HS-27A (cell line): ENCODE data around the gene ELMO1.

Experiments used
- DNase-seq: peaks from one replicate; pipeline ENCODE4 v3.0.0-alpha.2; 2012; ENCODE audit warnings: low read depth, missing footprints

Gene ELMO1

GRCh38 chr7:37471619-37472018, 23.0 kb upstream of the ELMO1 start:
- DNase-seq: no peak

- DNase-seq: no peak
Measured at GRCh38 chr7:37467002-37467401, 18.3 kb upstream of the ELMO1 start.

DNA sequence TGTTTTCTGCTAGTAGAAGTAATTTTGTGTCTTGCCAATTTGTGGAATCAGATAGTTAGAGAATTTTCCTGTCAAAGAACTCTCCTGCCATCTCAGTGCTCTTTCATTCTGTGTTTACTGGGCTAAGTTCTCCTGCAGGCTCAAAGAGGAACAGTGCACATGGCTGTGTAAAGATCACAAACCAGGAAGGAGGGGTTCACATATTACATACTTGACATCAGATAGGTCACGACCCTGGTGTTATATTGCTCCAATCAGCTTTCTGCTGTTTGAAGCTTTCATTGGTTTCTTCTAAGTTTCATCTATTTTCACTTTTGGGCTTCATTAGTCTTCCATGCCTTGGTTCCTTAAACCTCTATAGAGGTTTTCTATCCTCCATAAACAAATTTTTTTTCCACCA, 13.5 kb upstream of the ELMO1 start:
- no peak for DNase-seq

DNA sequence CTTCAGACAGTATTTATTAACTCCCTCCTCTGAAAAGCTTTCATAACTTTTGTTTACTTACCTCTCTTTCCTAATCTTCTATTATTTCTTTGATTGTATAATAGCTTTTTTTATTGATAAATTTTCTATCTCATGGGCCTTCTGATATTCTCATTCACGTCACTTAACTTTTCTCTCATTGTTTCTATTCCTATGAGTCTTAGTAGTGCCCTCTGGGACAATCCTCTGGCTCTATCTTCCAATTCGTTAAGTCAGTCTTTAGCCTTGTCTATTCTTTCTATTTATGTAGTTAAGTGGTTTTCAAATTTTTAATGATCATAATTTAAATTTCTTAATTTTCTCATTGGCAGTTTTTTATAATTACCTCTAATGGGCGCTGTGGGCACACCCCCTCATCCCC, 6.4 kb upstream of the ELMO1 start:
- no peak for DNase-seq

GRCh38 chr7:37452346-37452745, 3.7 kb upstream of the ELMO1 start:
- DNase-seq: no peak

- no peak for DNase-seq
Measured at GRCh38 chr7:37450035-37450434, 1.4 kb upstream of the ELMO1 start.

- no peak for DNase-seq
Measured at GRCh38 chr7:37449621-37450020, 957 bp upstream of the ELMO1 start.

DNA sequence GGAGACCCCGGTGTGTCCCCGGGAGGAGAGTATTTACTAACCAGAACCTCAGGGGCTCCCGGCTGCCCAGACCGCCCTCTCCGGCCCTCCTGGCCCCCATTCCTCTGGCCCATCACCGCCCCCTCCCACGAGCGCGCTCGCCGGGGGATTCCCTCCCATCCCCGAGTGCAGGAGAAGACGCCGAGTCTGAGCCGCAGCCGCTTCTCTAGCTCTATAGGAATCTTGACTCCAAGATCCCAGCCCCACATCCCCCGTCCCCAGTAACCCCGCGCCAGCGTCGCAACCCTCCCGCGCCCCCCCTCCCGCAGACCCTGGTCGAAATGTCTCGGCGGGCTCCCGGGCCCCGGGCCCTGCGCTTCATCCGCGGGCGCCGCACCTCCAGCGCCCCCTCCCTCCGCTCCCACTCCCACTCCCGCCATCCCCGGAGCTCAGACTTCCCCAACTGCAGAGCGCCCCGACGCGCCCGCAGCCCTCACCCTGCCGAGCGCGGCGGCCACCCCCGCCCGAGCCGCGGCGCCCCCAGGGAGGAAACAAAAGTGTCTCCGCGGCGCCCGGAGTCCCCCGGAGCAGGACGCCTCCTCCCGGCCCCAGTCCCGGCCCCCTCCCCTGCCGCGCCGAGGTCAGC, 541 bp downstream of the ELMO1 start:
- DNase-seq: no peak

GRCh38 chr7:37446371-37446770, 2.3 kb downstream of the ELMO1 start:
- DNase-seq: no peak

GRCh38 chr7:37445790-37446189, 2.9 kb downstream of the ELMO1 start:
- no peak for DNase-seq

DNA sequence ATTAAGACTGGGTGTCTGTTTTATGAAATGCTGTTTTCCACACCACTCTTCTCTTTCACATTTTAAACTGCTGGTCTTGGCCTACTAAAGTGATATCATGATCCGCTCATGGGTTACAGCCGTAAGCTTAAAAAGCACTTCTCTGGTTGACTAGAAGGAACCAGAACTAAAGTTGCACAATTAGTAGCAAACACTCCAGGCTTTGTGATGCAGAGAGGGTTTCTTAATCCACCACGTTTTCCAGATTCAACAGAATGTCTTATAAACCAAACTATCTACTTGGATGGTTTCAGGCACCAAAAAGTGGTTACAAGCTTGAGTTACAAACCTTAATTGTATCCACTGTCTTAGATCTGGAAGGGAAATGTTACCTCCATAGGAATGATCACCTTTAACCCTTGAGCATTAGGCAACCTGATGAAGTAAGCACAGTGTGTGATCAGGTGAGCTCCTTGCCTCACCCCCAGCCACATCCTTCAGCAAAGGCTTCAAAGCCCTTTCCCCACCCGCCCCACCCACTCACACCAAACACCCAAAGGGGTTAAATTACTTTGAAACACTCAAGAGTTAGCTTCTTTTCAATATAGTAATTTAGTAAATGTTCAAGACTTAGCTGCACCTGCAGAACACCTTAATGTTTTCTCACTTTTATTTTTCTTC, 3.5 kb downstream of the ELMO1 start:
- no peak for DNase-seq

DNA sequence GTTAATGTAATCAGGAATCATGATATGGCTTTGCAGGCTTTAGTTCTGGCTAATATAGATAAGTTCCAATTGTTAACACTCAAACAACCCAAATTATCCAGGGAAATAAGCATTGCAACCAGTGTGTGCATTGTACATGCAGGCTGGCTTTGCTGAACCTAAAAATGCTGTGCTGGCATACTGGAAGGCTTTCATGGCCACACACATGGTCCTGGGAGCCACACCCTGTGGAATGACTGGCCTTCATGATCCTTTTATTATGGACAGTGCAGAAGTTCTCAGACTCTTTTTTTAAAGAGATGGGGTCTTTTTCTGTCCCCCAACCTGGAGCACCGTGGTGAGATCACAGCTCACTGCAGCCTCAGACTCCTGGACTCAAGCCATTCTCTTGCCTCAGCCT, 5.0 kb downstream of the ELMO1 start:
- no peak for DNase-seq

DNA sequence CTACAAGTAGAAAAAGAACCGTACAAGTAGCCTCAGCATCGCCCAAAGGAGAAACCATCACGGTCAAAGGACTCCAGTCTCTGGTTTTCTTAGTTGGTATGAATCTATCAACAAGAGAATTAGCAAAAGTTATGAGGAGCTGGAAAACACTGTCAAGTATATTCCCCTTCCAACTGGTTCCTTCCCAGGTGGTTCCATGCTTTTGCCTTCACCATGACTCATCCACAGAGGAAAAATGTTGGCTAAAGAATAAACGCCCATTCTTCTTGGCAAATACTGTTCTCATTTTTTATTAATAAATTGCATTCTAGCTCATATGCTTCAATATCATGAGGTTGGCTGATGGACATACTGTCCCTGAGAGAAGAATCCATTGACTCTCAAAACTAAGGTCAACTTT, 6.4 kb downstream of the ELMO1 start:
- no peak for DNase-seq

- DNase-seq: no peak
Measured at GRCh38 chr7:37441816-37442215, 6.8 kb downstream of the ELMO1 start.

DNA sequence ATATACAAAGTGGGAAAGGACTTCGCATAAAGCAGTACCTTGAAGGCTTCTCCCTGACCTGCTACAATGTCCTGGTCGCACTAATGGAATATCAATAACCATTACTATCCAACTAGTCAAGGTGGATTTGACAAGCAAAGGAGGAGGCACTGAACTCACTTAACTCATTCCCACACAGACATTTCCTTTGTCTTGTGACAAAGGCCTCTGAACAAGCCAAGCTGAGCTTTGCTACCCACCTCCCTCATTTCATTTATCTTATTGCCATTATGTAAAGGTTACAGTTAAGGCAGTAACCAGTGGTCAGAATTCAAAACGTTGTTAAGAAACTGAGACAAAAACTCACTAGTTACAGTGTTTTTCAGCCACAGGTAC, 7.3 kb downstream of the ELMO1 start:
- DNase-seq: no peak

- DNase-seq: no peak
Measured at GRCh38 chr7:37440738-37441385, 7.8 kb downstream of the ELMO1 start.

DNA sequence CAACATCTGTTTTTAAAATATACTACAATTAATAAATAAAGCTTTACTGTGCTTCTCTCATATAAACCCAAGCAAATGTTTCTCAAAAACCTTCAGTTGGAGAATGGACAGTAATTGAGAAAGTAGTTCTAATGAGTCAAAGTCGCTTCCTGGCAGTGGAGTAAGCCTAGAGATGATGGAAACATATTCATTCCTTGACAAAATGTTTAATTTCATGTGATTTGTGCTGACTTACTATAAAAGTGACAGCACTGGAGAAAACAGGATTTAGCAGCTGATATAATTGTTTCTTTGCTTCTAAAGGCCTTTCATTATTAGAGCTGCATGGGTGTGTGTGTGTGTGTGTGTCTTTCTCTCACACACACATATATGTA, 9.0 kb downstream of the ELMO1 start:
- no peak for DNase-seq

GRCh38 chr7:37438906-37439652, 9.6 kb downstream of the ELMO1 start:
- DNase-seq: no peak

- DNase-seq: no peak
Measured at GRCh38 chr7:37435156-37435855, 13.4 kb downstream of the ELMO1 start.

GRCh38 chr7:37434529-37434928, 14.1 kb downstream of the ELMO1 start:
- no peak for DNase-seq

- DNase-seq: no peak
Measured at GRCh38 chr7:37433166-37433565, 15.5 kb downstream of the ELMO1 start.

DNA sequence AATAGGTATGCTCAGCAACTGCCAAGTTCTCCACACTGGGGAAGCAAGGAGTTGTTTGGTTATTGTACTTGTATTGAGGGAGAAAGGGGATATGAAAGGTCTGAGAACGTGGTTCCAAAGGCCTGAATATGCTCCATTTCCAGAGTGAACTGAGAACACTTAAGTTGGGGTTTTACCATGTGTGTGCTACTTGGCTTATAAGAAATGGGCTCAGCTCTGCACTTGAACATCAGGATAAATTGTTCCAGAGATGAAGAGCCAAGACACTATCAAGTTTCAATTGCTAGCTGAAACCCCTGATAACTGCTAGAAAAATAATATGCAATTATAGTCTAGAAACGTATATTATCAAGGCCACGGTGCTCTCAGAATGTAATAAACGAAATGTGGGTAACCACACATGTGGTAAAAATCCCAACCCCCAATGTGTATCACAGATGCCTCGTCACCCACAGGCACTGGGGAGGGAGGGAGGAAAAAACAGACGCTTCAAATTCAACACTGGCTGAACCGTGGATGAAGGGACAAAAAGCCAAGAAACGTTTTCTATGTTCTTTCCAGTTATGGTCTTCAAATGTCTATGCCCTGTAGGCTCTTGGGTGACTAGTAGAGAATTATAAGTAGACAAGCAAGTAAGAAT, 16.3 kb downstream of the ELMO1 start:
- DNase-seq: no peak
